ENCODE data around the gene COL3A1. TPM values are rescaled to one million over a fixed set of nuclear protein-coding genes. Genes with fewer than 3 reads are reported as not detected.

Gene COL3A1
- total RNA-seq, 1 experiment from 2014 or later, result not detected

- H3K4me1 ChIP-seq (ENCODE audit: low read length), result no peaks in the 10 kb centered on the region
- no peaks in the 10 kb centered on the region for H3K79me2 ChIP-seq (ENCODE audit: low read length)
- H3K4me3 ChIP-seq (ENCODE audit: low read length), result no peak overlapping the region
- no peaks in the 10 kb centered on the region for H3K9me3 ChIP-seq (ENCODE audit: low read length)
- no peaks in the 10 kb centered on the region for H3K27me3 ChIP-seq (ENCODE audit: low read length)
- H3K27ac ChIP-seq (ENCODE audit: low read length), result no peak overlapping the region
- H3K36me3 ChIP-seq (ENCODE audit: insufficient read depth, low read length), result no peaks in the 10 kb centered on the region
- DNase-seq, result no peak
- H3K9me2 ChIP-seq (replicated peaks; ENCODE audit: insufficient read depth, low read length), result no peaks in the 10 kb centered on the region
- no peak overlapping the region for H3K9ac ChIP-seq (ENCODE audit: low read length)
- no peaks in the 10 kb centered on the region for H4K20me1 ChIP-seq (ENCODE audit: insufficient read depth, low read depth, low read length)
- no peak overlapping the region for H3K4me2 ChIP-seq (ENCODE audit: low read depth, low read length, poor library complexity, severe bottlenecking)
- no peak overlapping the region for H2AFZ ChIP-seq (ENCODE audit: low read length)
Observed at GRCh38 chr2:189045836-189046235, 71.7 kb downstream of the COL3A1 start.

GRCh38 chr2:189046320-189046719 is 72.1 kb downstream of the COL3A1 start:
- H3K36me3 ChIP-seq (ENCODE audit: insufficient read depth, low read length), result no peaks in the 10 kb centered on the region

DNA sequence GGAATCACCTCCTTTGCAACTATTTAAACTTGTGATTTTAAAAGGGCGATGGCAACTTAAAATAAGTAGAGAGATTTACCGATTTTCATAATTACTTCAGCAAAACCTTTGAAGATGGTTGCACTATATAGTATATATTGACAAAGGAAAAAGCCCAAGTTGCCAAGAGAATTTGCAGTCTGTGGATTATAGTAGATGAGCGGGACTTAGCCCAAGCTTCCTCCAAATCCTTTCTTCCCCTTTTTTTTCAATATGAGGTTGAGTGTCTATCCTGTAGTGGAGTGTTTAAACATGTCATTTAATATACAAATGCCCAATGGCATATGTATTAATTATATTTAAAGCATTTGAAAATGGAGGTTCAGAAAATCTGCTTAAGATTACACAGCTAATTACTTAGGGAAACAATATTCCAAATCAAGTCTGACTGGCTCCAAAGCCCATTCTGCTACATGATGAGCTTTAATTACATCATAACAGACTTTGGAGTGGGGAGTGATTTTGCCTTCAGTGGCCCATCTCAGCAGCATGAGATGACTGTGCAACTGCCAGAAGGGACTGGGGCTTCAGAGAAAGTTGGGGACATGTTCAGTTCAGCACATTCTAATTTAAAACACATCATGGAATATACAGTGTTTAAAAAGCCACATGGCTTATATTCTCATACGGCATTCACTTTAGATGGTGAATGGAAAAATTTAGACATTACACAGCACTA is 73.2 kb downstream of the COL3A1 start:
- no peak overlapping the region for H3K4me3 ChIP-seq (ENCODE audit: low read length)
- no peaks in the 10 kb centered on the region for H3K9me2 ChIP-seq (replicated peaks; ENCODE audit: insufficient read depth, low read length)
- H3K79me2 ChIP-seq (ENCODE audit: low read length), result no peaks in the 10 kb centered on the region
- no peaks in the 10 kb centered on the region for H3K27me3 ChIP-seq (ENCODE audit: low read length)
- H2AFZ ChIP-seq (ENCODE audit: low read length), result no peak overlapping the region
- DNase-seq, result no peak
- no peak overlapping the region for H3K4me2 ChIP-seq (ENCODE audit: low read depth, low read length, poor library complexity, severe bottlenecking)
- no peak overlapping the region for H3K27ac ChIP-seq (ENCODE audit: low read length)
- no peak overlapping the region for H3K9ac ChIP-seq (ENCODE audit: low read length)
- no peaks in the 10 kb centered on the region for H4K20me1 ChIP-seq (ENCODE audit: insufficient read depth, low read depth, low read length)
- no peaks in the 10 kb centered on the region for H3K9me3 ChIP-seq (ENCODE audit: low read length)
- H3K36me3 ChIP-seq (ENCODE audit: insufficient read depth, low read length), result no peaks in the 10 kb centered on the region
- no peaks in the 10 kb centered on the region for H3K4me1 ChIP-seq (ENCODE audit: low read length)

More at GRCh38 chr2:189046320-189046719, 72.1 kb downstream of the COL3A1 start:
- H4K20me1 ChIP-seq (ENCODE audit: insufficient read depth, low read depth, low read length), result no peaks in the 10 kb centered on the region
- no peaks in the 10 kb centered on the region for H3K27me3 ChIP-seq (ENCODE audit: low read length)
- H3K27ac ChIP-seq (ENCODE audit: low read length), result no peak overlapping the region
- H3K9me2 ChIP-seq (replicated peaks; ENCODE audit: insufficient read depth, low read length), result no peaks in the 10 kb centered on the region
- DNase-seq, result no peak
- H3K4me3 ChIP-seq (ENCODE audit: low read length), result no peak overlapping the region
- no peak overlapping the region for H2AFZ ChIP-seq (ENCODE audit: low read length)
- H3K9ac ChIP-seq (ENCODE audit: low read length), result no peak overlapping the region
- H3K9me3 ChIP-seq (ENCODE audit: low read length), result no peaks in the 10 kb centered on the region
- no peaks in the 10 kb centered on the region for H3K4me1 ChIP-seq (ENCODE audit: low read length)
- H3K79me2 ChIP-seq (ENCODE audit: low read length), result no peaks in the 10 kb centered on the region
- H3K4me2 ChIP-seq (ENCODE audit: low read depth, low read length, poor library complexity, severe bottlenecking), result no peak overlapping the region

- Histone ChIP-seq H3K36me3 (ENCODE audit: insufficient read depth, low read length) (no peaks in the 10 kb centered on the region), H3K4me2 (ENCODE audit: low read depth, low read length, poor library complexity, severe bottlenecking) (no peak overlapping the region), H3K9me2 (replicated peaks; ENCODE audit: insufficient read depth, low read length) (no peaks in the 10 kb centered on the region), H3K9me3 (ENCODE audit: low read length) (no peaks in the 10 kb centered on the region), H4K20me1 (ENCODE audit: insufficient read depth, low read depth, low read length) (no peaks in the 10 kb centered on the region), H3K27ac (ENCODE audit: low read length) (no peak overlapping the region), H3K4me3 (ENCODE audit: low read length) (no peak overlapping the region), H3K9ac (ENCODE audit: low read length) (no peak overlapping the region), H2AFZ (ENCODE audit: low read length) (no peak overlapping the region), H3K27me3 (ENCODE audit: low read length) (no peaks in the 10 kb centered on the region), H3K4me1 (ENCODE audit: low read length) (no peaks in the 10 kb centered on the region), H3K79me2 (ENCODE audit: low read length) (no peaks in the 10 kb centered on the region)
- DNase-seq, result no peak
Observed at GRCh38 chr2:189048189-189048588, 74.0 kb downstream of the COL3A1 start.

DNA sequence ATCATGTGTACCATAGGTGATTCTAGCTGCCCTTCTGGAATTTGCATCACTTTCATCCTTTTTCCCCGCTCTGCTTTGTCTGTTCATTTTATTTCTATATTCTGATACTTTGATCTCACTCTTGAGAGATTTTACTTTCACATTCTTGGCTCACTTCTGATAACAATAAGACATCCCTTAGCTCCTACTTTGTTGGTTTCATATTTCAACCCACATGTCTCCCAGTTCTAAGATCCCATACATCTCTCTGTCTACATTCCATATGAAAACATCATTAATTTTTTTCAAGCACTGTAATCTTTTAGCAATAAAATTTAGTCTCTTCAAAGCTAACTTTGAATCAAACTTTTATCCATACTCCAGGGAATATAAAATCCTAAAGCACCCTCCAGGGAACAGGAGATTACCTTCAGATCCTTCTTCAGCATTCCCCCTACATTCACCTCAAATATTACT is 75.6 kb downstream of the COL3A1 start:
- no peak overlapping the region for H3K4me2 ChIP-seq (ENCODE audit: low read depth, low read length, poor library complexity, severe bottlenecking)
- H3K9me2 ChIP-seq (replicated peaks; ENCODE audit: insufficient read depth, low read length), result no peaks in the 10 kb centered on the region
- H3K27ac ChIP-seq (ENCODE audit: low read length), result no peak overlapping the region
- H3K79me2 ChIP-seq (ENCODE audit: low read length), result no peaks in the 10 kb centered on the region
- no peak overlapping the region for H3K4me3 ChIP-seq (ENCODE audit: low read length)
- no peaks in the 10 kb centered on the region for H3K27me3 ChIP-seq (ENCODE audit: low read length)
- no peak overlapping the region for H2AFZ ChIP-seq (ENCODE audit: low read length)
- H3K9ac ChIP-seq (ENCODE audit: low read length), result no peak overlapping the region
- H3K9me3 ChIP-seq (ENCODE audit: low read length), result no peaks in the 10 kb centered on the region
- no peak for DNase-seq
- H3K36me3 ChIP-seq (ENCODE audit: insufficient read depth, low read length), result no peaks in the 10 kb centered on the region
- H3K4me1 ChIP-seq (ENCODE audit: low read length), result no peaks in the 10 kb centered on the region
- no peaks in the 10 kb centered on the region for H4K20me1 ChIP-seq (ENCODE audit: insufficient read depth, low read depth, low read length)

DNA sequence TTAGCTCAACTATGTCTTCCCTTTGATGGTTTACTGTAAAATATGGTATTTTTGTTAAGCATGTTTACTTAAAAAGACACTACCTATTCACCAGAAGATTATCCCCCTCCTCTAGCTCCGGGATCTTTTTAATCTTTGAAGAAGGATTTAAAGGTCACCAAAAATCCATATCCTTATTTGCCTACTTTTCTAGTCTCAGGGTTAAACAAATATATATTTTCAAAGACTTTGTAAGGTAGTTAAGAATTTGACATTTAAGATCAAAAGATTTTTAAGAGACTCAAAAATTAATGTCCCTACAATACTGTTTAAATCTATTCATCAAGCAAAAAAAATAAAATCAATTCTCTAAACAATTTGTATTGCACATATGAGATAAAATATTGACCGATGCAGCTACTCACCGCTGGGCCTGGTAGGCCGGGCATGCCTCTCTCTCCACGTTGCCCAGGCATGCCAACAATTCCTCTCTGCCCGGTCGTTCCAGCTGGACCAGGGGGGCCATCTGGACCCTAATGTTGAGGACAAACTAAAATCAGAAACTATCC is 76.1 kb downstream of the COL3A1 start:
- Histone ChIP-seq H3K4me1 (ENCODE audit: low read length) (no peaks in the 10 kb centered on the region), H3K27me3 (ENCODE audit: low read length) (no peaks in the 10 kb centered on the region), H3K79me2 (ENCODE audit: low read length) (no peaks in the 10 kb centered on the region), H3K9ac (ENCODE audit: low read length) (no peak overlapping the region), H4K20me1 (ENCODE audit: insufficient read depth, low read depth, low read length) (no peaks in the 10 kb centered on the region), H3K4me3 (ENCODE audit: low read length) (no peak overlapping the region), H3K36me3 (ENCODE audit: insufficient read depth, low read length) (no peaks in the 10 kb centered on the region), H2AFZ (ENCODE audit: low read length) (no peak overlapping the region), H3K27ac (ENCODE audit: low read length) (no peak overlapping the region), H3K9me3 (ENCODE audit: low read length) (no peaks in the 10 kb centered on the region), H3K4me2 (ENCODE audit: low read depth, low read length, poor library complexity, severe bottlenecking) (no peak overlapping the region), H3K9me2 (replicated peaks; ENCODE audit: insufficient read depth, low read length) (no peaks in the 10 kb centered on the region)
- no peak for DNase-seq

DNA sequence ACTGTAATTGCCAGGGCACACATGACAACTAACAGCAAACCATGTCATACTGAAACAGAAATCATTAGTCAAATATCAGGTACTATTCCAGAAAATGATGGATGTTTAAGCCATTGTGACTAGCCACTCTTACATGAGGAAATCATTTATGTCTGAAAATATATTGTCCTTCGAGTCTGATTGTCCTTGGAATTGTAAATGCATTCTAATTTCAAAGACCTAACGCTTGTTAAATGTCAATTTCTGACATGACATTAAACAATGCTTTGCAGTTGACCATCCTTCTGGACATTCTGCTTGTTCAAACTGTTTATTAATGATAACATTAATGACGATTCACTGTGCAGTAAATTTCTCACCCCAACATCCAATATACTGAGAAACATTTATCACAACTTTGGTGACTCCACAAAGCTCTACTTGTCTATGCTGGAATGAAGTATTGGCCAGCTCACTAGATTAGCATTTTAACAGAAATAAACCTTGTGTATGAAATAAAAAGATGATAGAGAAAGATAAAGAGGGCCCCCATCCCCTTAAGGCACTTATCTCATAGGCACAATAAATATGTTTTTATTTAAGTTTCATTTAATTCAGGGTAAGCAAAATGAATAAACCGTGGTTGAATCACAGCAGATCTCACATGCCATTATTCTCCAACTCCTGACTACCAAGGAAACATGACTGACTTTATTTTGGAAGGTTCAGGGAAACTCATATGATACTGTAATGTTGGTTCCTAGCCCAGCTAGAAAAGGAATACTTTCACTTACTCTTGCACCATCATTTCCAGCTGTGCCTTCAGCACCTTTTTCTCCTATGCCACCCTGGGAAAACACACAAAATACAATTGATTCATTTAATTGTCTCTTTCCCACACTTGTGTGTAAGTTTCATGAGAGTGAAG is 82.3 kb downstream of the COL3A1 start:
- no peak for DNase-seq
- Histone ChIP-seq H3K4me1 (ENCODE audit: low read length) (no peaks in the 10 kb centered on the region), H3K9me3 (ENCODE audit: low read length) (no peaks in the 10 kb centered on the region), H3K36me3 (ENCODE audit: insufficient read depth, low read length) (no peaks in the 10 kb centered on the region), H4K20me1 (ENCODE audit: insufficient read depth, low read depth, low read length) (no peaks in the 10 kb centered on the region), H3K9ac (ENCODE audit: low read length) (no peak overlapping the region), H3K9me2 (replicated peaks; ENCODE audit: insufficient read depth, low read length) (no peaks in the 10 kb centered on the region), H3K79me2 (ENCODE audit: low read length) (no peaks in the 10 kb centered on the region), H3K4me2 (ENCODE audit: low read depth, low read length, poor library complexity, severe bottlenecking) (no peak overlapping the region), H3K27ac (ENCODE audit: low read length) (no peak overlapping the region), H3K4me3 (ENCODE audit: low read length) (no peak overlapping the region), H3K27me3 (ENCODE audit: low read length) (no peaks in the 10 kb centered on the region), H2AFZ (ENCODE audit: low read length) (no peak overlapping the region)

DNA sequence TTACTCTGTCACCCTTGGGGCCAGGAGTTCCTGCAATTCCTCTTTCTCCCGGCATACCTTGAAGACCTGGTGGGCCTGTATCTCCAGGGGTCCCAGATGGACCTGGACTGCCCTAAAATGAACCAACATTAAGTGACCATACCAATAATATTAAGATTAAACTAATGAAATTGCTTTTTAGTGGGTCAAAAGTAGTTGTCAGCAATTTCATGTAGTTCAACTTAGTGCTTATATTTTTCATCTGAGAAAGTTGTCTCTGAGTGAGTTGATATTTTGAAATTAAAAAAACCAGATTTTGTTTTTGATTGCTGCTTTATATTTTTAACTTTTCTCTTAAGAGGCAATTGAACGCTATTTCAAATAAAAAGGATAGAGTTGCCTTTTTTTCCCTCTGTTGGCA is 83.1 kb downstream of the COL3A1 start:
- Histone ChIP-seq H3K27me3 (ENCODE audit: low read length) (no peaks in the 10 kb centered on the region), H3K9me2 (replicated peaks; ENCODE audit: insufficient read depth, low read length) (no peaks in the 10 kb centered on the region)
- no peak for DNase-seq

More for the DNA sequence above, 83.1 kb downstream of the COL3A1 start:
- H3K9ac ChIP-seq (ENCODE audit: low read length), result no peak overlapping the region
- no peaks in the 10 kb centered on the region for H3K9me3 ChIP-seq (ENCODE audit: low read length)
- no peaks in the 10 kb centered on the region for H3K36me3 ChIP-seq (ENCODE audit: insufficient read depth, low read length)
- no peaks in the 10 kb centered on the region for H3K79me2 ChIP-seq (ENCODE audit: low read length)
- H3K27ac ChIP-seq (ENCODE audit: low read length), result no peak overlapping the region
- no peaks in the 10 kb centered on the region for H4K20me1 ChIP-seq (ENCODE audit: insufficient read depth, low read depth, low read length)
- H3K4me3 ChIP-seq (ENCODE audit: low read length), result no peak overlapping the region
- H3K4me1 ChIP-seq (ENCODE audit: low read length), result no peaks in the 10 kb centered on the region
- H3K4me2 ChIP-seq (ENCODE audit: low read depth, low read length, poor library complexity, severe bottlenecking), result no peak overlapping the region
- H2AFZ ChIP-seq (ENCODE audit: low read length), result no peak overlapping the region

Measured in Karpas-422 (cell line).